ENCODE data around the gene CHD2. TPM values are rescaled to one million over a fixed set of nuclear protein-coding genes. Genes with fewer than 3 reads are reported as not detected.

The CHD2 gene
- polyA plus RNA-seq, 6 donors from 2014 or later = 41.6 to 134 (median 85.2) TPM

GRCh38 chr15:93044301-93045190 lies 144.4 kb downstream of the CHD2 start:
- ATAC-seq (ENCODE audit: low read depth in 2 of 2) (no peak), DNase-seq (no peak)
- Mint-ChIP-seq H3K27me3 (peaks cover 30 to 53% (median 47%) of the 10 kb centered on the region in 3 donors), H3K9me3 (peaks cover 0 to 13% (median 9%) of the 10 kb centered on the region in 7 donors), H3K4me3 (no peak overlapping the region), H3K4me1 (peaks cover 14 to 26% (median 17%) of the 10 kb centered on the region in 3 donors), H3K36me3 (peaks cover 0 to 14% of the 10 kb centered on the region in 2 donors), H3K27ac (peak overlapping the region in 1 of 6 donors; percentile 11)

- H3K27me3 Mint-ChIP-seq = peaks cover 32 to 57% (median 52%) of the 10 kb centered on the region in 3 donors
- ATAC-seq (ENCODE audit: low read depth in 2 of 2) = no peak
- peaks cover 0 to 14% of the 10 kb centered on the region in 2 donors for H3K36me3 Mint-ChIP-seq
- H3K4me3 Mint-ChIP-seq = no peak overlapping the region
- no peak for DNase-seq
- peaks cover 13 to 30% (median 16%) of the 10 kb centered on the region in 3 donors for H3K4me1 Mint-ChIP-seq
- peaks cover 0 to 12% (median 8%) of the 10 kb centered on the region in 7 donors for H3K9me3 Mint-ChIP-seq
- no peak overlapping the region for H3K27ac Mint-ChIP-seq
Observed at GRCh38 chr15:93045191-93045785, 145.2 kb downstream of the CHD2 start.

- H3K4me3 Mint-ChIP-seq = no peak overlapping the region
- no peak for ATAC-seq (ENCODE audit: low read depth in 2 of 2)
- peaks cover 0 to 9% (median 8%) of the 10 kb centered on the region in 7 donors for H3K9me3 Mint-ChIP-seq
- no peak for DNase-seq
- peaks cover 0 to 14% of the 10 kb centered on the region in 2 donors for H3K36me3 Mint-ChIP-seq
- H3K27ac Mint-ChIP-seq = peak overlapping the region in 1 of 6 donors; percentile 27
- peaks cover 10 to 26% (median 13%) of the 10 kb centered on the region in 3 donors for H3K4me1 Mint-ChIP-seq
- H3K27me3 Mint-ChIP-seq = peaks cover 32 to 58% (median 51%) of the 10 kb centered on the region in 3 donors
Observed at GRCh38 chr15:93046120-93046519, 146.0 kb downstream of the CHD2 start.

GRCh38 chr15:93046721-93047120 lies 146.6 kb downstream of the CHD2 start:
- peaks cover 32 to 58% (median 51%) of the 10 kb centered on the region in 3 donors for H3K27me3 Mint-ChIP-seq
- peaks cover 0 to 9% (median 8%) of the 10 kb centered on the region in 7 donors for H3K9me3 Mint-ChIP-seq
- H3K36me3 Mint-ChIP-seq = peaks cover 0 to 14% of the 10 kb centered on the region in 2 donors
- no peak overlapping the region for H3K4me3 Mint-ChIP-seq
- ATAC-seq (ENCODE audit: low read depth in 2 of 2) = no peak
- H3K27ac Mint-ChIP-seq = no peak overlapping the region
- H3K4me1 Mint-ChIP-seq = peaks cover 10 to 26% (median 13%) of the 10 kb centered on the region in 3 donors
- no peak for DNase-seq

- peaks cover 32 to 58% (median 56%) of the 10 kb centered on the region in 3 donors for H3K27me3 Mint-ChIP-seq
- ATAC-seq (ENCODE audit: low read depth in 2 of 2) = peak; percentile 67 to 82
- peaks cover 0 to 14% of the 10 kb centered on the region in 2 donors for H3K36me3 Mint-ChIP-seq
- H3K27ac Mint-ChIP-seq = peak overlapping the region in 3 of 6 donors; percentile 31 to 76 (median 66)
- H3K4me1 Mint-ChIP-seq = peaks cover 10 to 26% (median 13%) of the 10 kb centered on the region in 3 donors
- peaks cover 0 to 9% (median 8%) of the 10 kb centered on the region in 7 donors for H3K9me3 Mint-ChIP-seq
- peak overlapping the region in 3 of 8 donors; percentile 4 to 83 (median 55) for H3K4me3 Mint-ChIP-seq
- no peak for DNase-seq
Observed at GRCh38 chr15:93047621-93048425, 147.7 kb downstream of the CHD2 start.

GRCh38 chr15:93048426-93048721 lies 148.2 kb downstream of the CHD2 start:
- Mint-ChIP-seq H3K27ac (peak overlapping the region in 1 of 6 donors; percentile 76), H3K27me3 (peaks cover 28 to 56% (median 52%) of the 10 kb centered on the region in 3 donors), H3K9me3 (peaks cover 0 to 9% (median 8%) of the 10 kb centered on the region in 7 donors), H3K36me3 (peaks cover 0 to 14% of the 10 kb centered on the region in 2 donors), H3K4me1 (peaks cover 10 to 26% (median 13%) of the 10 kb centered on the region in 3 donors), H3K4me3 (no peak overlapping the region)
- ATAC-seq (ENCODE audit: low read depth in 2 of 2) (no peak), DNase-seq (no peak)

- peaks cover 0 to 14% of the 10 kb centered on the region in 2 donors for H3K36me3 Mint-ChIP-seq
- no peak overlapping the region for H3K27ac Mint-ChIP-seq
- peaks cover 0 to 9% (median 8%) of the 10 kb centered on the region in 7 donors for H3K9me3 Mint-ChIP-seq
- DNase-seq = no peak
- ATAC-seq (ENCODE audit: low read depth in 2 of 2) = no peak
- no peak overlapping the region for H3K4me3 Mint-ChIP-seq
- H3K4me1 Mint-ChIP-seq = peaks cover 10 to 26% (median 13%) of the 10 kb centered on the region in 3 donors
- peaks cover 28 to 58% (median 50%) of the 10 kb centered on the region in 3 donors for H3K27me3 Mint-ChIP-seq
Observed at GRCh38 chr15:93048759-93049161, 148.6 kb downstream of the CHD2 start.

- peak overlapping the region in 1 of 6 donors; percentile 78 for H3K27ac Mint-ChIP-seq
- peaks cover 10 to 26% (median 13%) of the 10 kb centered on the region in 3 donors for H3K4me1 Mint-ChIP-seq
- H3K9me3 Mint-ChIP-seq = peaks cover 0 to 9% (median 8%) of the 10 kb centered on the region in 7 donors
- ATAC-seq (ENCODE audit: low read depth in 2 of 2) (no peak), DNase-seq (no peak)
- H3K36me3 Mint-ChIP-seq = peaks cover 0 to 14% of the 10 kb centered on the region in 2 donors
- peak overlapping the region in 1 of 8 donors; percentile 12 for H3K4me3 Mint-ChIP-seq
- peaks cover 28 to 58% (median 50%) of the 10 kb centered on the region in 3 donors for H3K27me3 Mint-ChIP-seq
Observed at GRCh38 chr15:93049233-93049632, 149.1 kb downstream of the CHD2 start.

- H3K27me3 Mint-ChIP-seq = peaks cover 31 to 58% (median 50%) of the 10 kb centered on the region in 3 donors
- H3K9me3 Mint-ChIP-seq = peaks cover 0 to 9% (median 8%) of the 10 kb centered on the region in 7 donors
- H3K36me3 Mint-ChIP-seq = peaks cover 0 to 14% of the 10 kb centered on the region in 2 donors
- DNase-seq = no peak
- peaks cover 10 to 26% (median 13%) of the 10 kb centered on the region in 3 donors for H3K4me1 Mint-ChIP-seq
- ATAC-seq (ENCODE audit: low read depth in 2 of 2) = no peak
- H3K27ac Mint-ChIP-seq = no peak overlapping the region
- no peak overlapping the region for H3K4me3 Mint-ChIP-seq
Observed at GRCh38 chr15:93049914-93050578, 149.9 kb downstream of the CHD2 start.

GRCh38 chr15:93050648-93051047 lies 150.5 kb downstream of the CHD2 start:
- peaks cover 0 to 12% of the 10 kb centered on the region in 2 donors for H3K36me3 Mint-ChIP-seq
- peaks cover 10 to 26% (median 13%) of the 10 kb centered on the region in 3 donors for H3K4me1 Mint-ChIP-seq
- DNase-seq (no peak), ATAC-seq (ENCODE audit: low read depth in 2 of 2) (no peak)
- H3K4me3 Mint-ChIP-seq = no peak overlapping the region
- peak overlapping the region in 1 of 6 donors; percentile 58 for H3K27ac Mint-ChIP-seq
- peaks cover 31 to 58% (median 48%) of the 10 kb centered on the region in 3 donors for H3K27me3 Mint-ChIP-seq
- H3K9me3 Mint-ChIP-seq = peaks cover 0 to 9% (median 8%) of the 10 kb centered on the region in 7 donors

GRCh38 chr15:93051236-93052089 lies 151.3 kb downstream of the CHD2 start:
- ATAC-seq (ENCODE audit: low read depth in 2 of 2) (no peak), DNase-seq (no peak)
- Mint-ChIP-seq H3K27me3 (peaks cover 24 to 57% (median 40%) of the 10 kb centered on the region in 3 donors), H3K27ac (peak overlapping the region in 1 of 6 donors; percentile 9), H3K4me1 (peaks cover 8 to 26% (median 13%) of the 10 kb centered on the region in 3 donors), H3K36me3 (peaks cover 0 to 4% of the 10 kb centered on the region in 2 donors), H3K9me3 (peaks cover 0 to 4% (median 1%) of the 10 kb centered on the region in 7 donors), H3K4me3 (no peak overlapping the region)
